Activated CD4-positive, alpha-beta memory T cell treated with anti-CD3 and anti-CD28 coated beads, Interleukin-2, amount 10 ng/mL, durations not matched to agents 7 days and 5 days (primary cell): ENCODE results near the gene NRGN. TPM values are rescaled to one million over a fixed set of nuclear protein-coding genes. Genes with fewer than 3 reads are reported as not detected.

ENCODE experiments used
- CTCF ChIA-PET: fragments of 350-600 bp; sonication (Branson Sonifier 250); formaldehyde crosslinking; loops from one replicate; lab custom pipeline; 2021; ENCODE audit warnings: antibody characterized with exemption, inconsistent platforms; lab: Charles Lee
- POLR2A ChIA-PET: fragments of 350-600 bp; sonication (Branson Sonifier 250); formaldehyde crosslinking; loops from one replicate; lab custom pipeline; 2021; ENCODE audit warnings: antibody characterized with exemption; lab: Charles Lee
- DNase-seq: peaks from one replicate; pipeline ENCODE4 v3.0.0-alpha.2; 2020
- H3K27ac Mint-ChIP-seq: one replicate; pipeline ENCODE4 v1.8.0; 2021; ENCODE audit warnings: mild to moderate bottlenecking, mixed read lengths
- H3K27me3 Mint-ChIP-seq: one replicate; pipeline ENCODE4 v1.8.0; 2021; ENCODE audit warnings: mixed read lengths
- H3K36me3 Mint-ChIP-seq: one replicate; pipeline ENCODE4 v1.8.0; 2021; ENCODE audit warnings: low read depth, mixed read lengths
- H3K4me1 Mint-ChIP-seq: one replicate; pipeline ENCODE4 v1.8.0; 2021; ENCODE audit warnings: mixed read lengths
- H3K4me3 Mint-ChIP-seq: one replicate; pipeline ENCODE4 v1.8.0; 2021; ENCODE audit warnings: mild to moderate bottlenecking, mixed read lengths
- H3K9me3 Mint-ChIP-seq: one replicate; pipeline ENCODE4 v1.8.0; 2021; ENCODE audit warnings: mixed read lengths
- total RNA-seq, 2 experiments: library from RNA; stranded (reverse); gene quantifications; one replicate each; pipeline ENCODE4 v1.2.3, GENCODE V29; 2021

Gene NRGN
- total RNA-seq, 2 experiments from 2014 or later, result 7.3 to 8.4 TPM

GRCh38 chr11:124753205-124753604, 13.5 kb downstream of the NRGN start:
- Mint-ChIP-seq H3K27ac (no peak overlapping the region), H3K4me1 (peaks cover 27% of the 10 kb centered on the region), H3K36me3 (no peaks in the 10 kb centered on the region), H3K27me3 (peaks cover 26% of the 10 kb centered on the region), H3K9me3 (no peaks in the 10 kb centered on the region), H3K4me3 (no peak overlapping the region)
- CTCF ChIA-PET, result interaction anchor here (0.9 to 2.3 kb wide), 3 partner anchors 10 to 84 kb away, joined by 3 to 17 read pairs (median 11); partner anchors contain the start of gene NRGN
- POLR2A ChIA-PET, result interaction anchor here (1.5 to 1.6 kb wide), 2 partner anchors 9 to 47 kb away, joined by 4 to 5 read pairs; partner anchors contain the start of genes ESAM and MSANTD2
- no peak for DNase-seq

- H3K36me3 Mint-ChIP-seq, result no peaks in the 10 kb centered on the region
- no peaks in the 10 kb centered on the region for H3K9me3 Mint-ChIP-seq
- H3K27ac Mint-ChIP-seq, result no peak overlapping the region
- CTCF ChIA-PET, result interaction anchor here (0.8 to 2.3 kb wide), 2 partner anchors 9 to 84 kb away, joined by 3 to 11 read pairs; no protein-coding TSS in a partner anchor
- DNase-seq, result no peak
- peaks cover 27% of the 10 kb centered on the region for H3K4me1 Mint-ChIP-seq
- H3K4me3 Mint-ChIP-seq, result no peak overlapping the region
- peaks cover 30% of the 10 kb centered on the region for H3K27me3 Mint-ChIP-seq
- POLR2A ChIA-PET, result interaction anchor here (1.5 kb wide), 1 partner anchor 46 kb away, joined by 5 read pairs; the partner anchor contains the start of gene MSANTD2
Observed at GRCh38 chr11:124753624-124754023, 13.9 kb downstream of the NRGN start.

DNA sequence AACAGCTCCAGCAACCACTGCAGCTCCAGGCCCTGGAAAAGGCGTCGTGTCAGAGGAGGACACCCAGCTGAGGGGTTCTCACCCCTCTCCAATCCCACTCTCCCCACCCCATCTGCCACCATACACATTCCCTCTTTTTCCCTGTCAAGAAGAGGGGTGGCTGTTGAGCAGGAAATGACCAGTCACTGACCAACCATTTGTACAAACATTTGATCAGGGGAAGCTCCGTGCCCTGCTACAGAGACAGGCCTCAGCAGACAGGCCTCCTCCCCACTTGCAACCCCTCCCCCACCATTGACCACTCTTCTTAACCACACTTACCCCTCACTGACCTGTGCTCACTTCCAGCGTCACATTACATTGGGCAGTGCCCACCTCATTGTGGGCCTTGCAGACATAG, 14.6 kb downstream of the NRGN start:
- ChIA-PET POLR2A (no interaction called here), CTCF (interaction anchor here (0.7 to 2.3 kb wide), 4 partner anchors 8 to 90 kb away, joined by 3 to 11 read pairs (median 5); no protein-coding TSS in a partner anchor)
- Mint-ChIP-seq H3K27ac (no peak overlapping the region), H3K4me3 (no peak overlapping the region), H3K36me3 (no peaks in the 10 kb centered on the region), H3K9me3 (no peaks in the 10 kb centered on the region), H3K4me1 (peaks cover 23% of the 10 kb centered on the region), H3K27me3 (peaks cover 37% of the 10 kb centered on the region)
- DNase-seq, result no peak

GRCh38 chr11:124754710-124755109, 15.0 kb downstream of the NRGN start:
- DNase-seq, result no peak
- peaks cover 20% of the 10 kb centered on the region for H3K4me1 Mint-ChIP-seq
- CTCF ChIA-PET, result interaction anchor here (0.7 to 2.3 kb wide), 5 partner anchors 12 to 90 kb away, joined by 3 to 11 read pairs (median 4); no protein-coding TSS in a partner anchor
- H3K9me3 Mint-ChIP-seq, result no peaks in the 10 kb centered on the region
- no peak overlapping the region for H3K4me3 Mint-ChIP-seq
- H3K27ac Mint-ChIP-seq, result no peak overlapping the region
- H3K36me3 Mint-ChIP-seq, result no peaks in the 10 kb centered on the region
- POLR2A ChIA-PET, result no interaction called here
- peaks cover 38% of the 10 kb centered on the region for H3K27me3 Mint-ChIP-seq

- ChIA-PET CTCF (interaction anchor here (0.7 to 1.6 kb wide), 5 partner anchors 8 to 87 kb away, joined by 3 to 6 read pairs (median 3); no protein-coding TSS in a partner anchor), POLR2A (interaction anchor here (0.8 to 2.2 kb wide), 2 partner anchors 10 to 43 kb away, joined by 3 to 8 read pairs; no protein-coding TSS in a partner anchor)
- H3K27ac Mint-ChIP-seq, result no peak overlapping the region
- no peak for DNase-seq
- no peaks in the 10 kb centered on the region for H3K9me3 Mint-ChIP-seq
- peaks cover 16% of the 10 kb centered on the region for H3K4me1 Mint-ChIP-seq
- H3K27me3 Mint-ChIP-seq, result peaks cover 49% of the 10 kb centered on the region
- H3K36me3 Mint-ChIP-seq, result no peaks in the 10 kb centered on the region
- H3K4me3 Mint-ChIP-seq, result no peak overlapping the region
Observed at GRCh38 chr11:124756033-124756752, 16.5 kb downstream of the NRGN start.

- no peak overlapping the region for H3K27ac Mint-ChIP-seq
- ChIA-PET CTCF (interaction anchor here (1.2 to 2.7 kb wide), 3 partner anchors 9 to 80 kb away, joined by 3 to 19 read pairs (median 6); no protein-coding TSS in a partner anchor), POLR2A (interaction anchor here (2.2 kb wide), 1 partner anchor 10 kb away, joined by 8 read pairs; no protein-coding TSS in a partner anchor)
- H3K9me3 Mint-ChIP-seq, result no peaks in the 10 kb centered on the region
- DNase-seq, result no peak
- no peak overlapping the region for H3K4me3 Mint-ChIP-seq
- peaks cover 55% of the 10 kb centered on the region for H3K27me3 Mint-ChIP-seq
- H3K36me3 Mint-ChIP-seq, result no peaks in the 10 kb centered on the region
- peaks cover 21% of the 10 kb centered on the region for H3K4me1 Mint-ChIP-seq
Observed at GRCh38 chr11:124756753-124757227, 17.0 kb downstream of the NRGN start.

DNA sequence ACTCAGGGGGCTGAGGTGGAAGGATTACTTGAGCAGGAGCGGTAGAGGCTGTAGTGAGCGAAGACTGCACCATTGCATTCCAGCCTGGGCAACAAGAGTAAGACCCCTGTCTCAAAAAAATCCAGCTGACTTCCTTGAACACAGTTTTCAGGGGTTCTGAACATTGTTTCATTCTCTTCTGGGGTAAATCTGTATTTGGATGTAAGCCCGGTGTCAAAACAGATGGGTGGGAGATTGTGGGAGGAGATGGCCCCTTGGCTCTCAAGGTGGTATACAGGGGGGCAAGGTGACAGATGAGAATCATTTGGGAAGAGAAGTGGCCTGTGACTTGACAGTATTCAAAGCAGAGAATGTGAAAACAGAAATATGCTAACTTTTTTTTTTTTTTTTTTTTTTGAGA, 17.6 kb downstream of the NRGN start:
- no peaks in the 10 kb centered on the region for H3K9me3 Mint-ChIP-seq
- H3K27ac Mint-ChIP-seq, result no peak overlapping the region
- ChIA-PET CTCF (interaction anchor here (0.9 to 2.7 kb wide), 5 partner anchors 10 to 113 kb away, joined by 3 to 19 read pairs (median 4); no protein-coding TSS in a partner anchor), POLR2A (interaction anchor here (2.2 kb wide), 1 partner anchor 11 kb away, joined by 8 read pairs; no protein-coding TSS in a partner anchor)
- no peaks in the 10 kb centered on the region for H3K36me3 Mint-ChIP-seq
- DNase-seq, result no peak
- H3K27me3 Mint-ChIP-seq, result peaks cover 55% of the 10 kb centered on the region
- no peak overlapping the region for H3K4me3 Mint-ChIP-seq
- H3K4me1 Mint-ChIP-seq, result peaks cover 21% of the 10 kb centered on the region

DNA sequence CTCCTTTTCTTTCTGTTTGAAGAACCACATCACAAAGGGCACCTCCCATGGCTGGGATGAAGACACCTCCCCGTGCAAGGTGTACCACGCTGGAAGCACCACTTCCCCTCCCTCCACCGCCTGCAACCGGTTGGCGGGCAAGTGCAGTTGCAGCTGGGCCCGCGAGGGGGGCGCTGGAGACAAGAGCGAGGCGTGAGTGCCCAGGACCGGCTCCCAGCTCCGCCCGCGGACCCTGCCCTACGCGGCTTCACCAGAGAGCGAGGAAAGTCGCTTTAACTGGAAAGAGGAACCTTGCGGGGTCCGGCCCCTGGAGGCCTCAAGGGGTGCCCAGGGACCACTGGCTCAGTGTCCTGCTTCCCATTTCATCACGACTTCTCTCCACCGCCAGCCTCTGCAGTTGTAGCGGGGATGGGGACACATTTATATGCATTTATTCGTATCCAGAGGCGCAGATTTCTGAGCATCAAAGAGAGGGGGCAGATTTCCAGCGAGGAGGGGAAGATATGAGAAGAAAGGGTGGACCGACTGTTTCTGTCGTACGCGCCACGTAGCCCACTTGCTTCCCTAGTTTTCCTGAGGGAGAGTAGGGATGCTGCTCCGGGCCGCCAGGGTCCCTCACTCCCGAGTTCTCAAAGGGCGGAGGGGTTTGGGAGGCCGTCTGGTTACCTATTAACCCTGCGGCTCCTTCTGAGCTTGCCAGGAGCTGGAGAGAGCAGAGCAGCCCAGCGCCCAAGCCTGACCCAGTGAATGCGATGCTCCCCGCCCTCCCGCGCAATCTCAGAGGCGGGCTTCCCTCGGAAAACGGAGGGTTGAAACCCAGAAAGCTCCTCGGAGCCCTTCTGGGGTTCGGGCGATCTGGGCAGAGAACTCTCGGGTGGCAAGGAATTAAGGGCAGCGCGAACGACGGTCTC, 18.9 kb downstream of the NRGN start:
- ChIA-PET POLR2A (interaction anchor here (0.9 to 1.1 kb wide), 2 partner anchors 13 to 42 kb away, joined by 3 to 4 read pairs; partner anchors contain the start of gene MSANTD2), CTCF (interaction anchor here (0.7 to 2.7 kb wide), 13 partner anchors 10 to 114 kb away, joined by 3 to 19 read pairs (median 4); partner anchors contain the start of genes NRGN, SIAE and SPA17)
- DNase-seq, result peak; percentile 73
- Mint-ChIP-seq H3K9me3 (no peaks in the 10 kb centered on the region), H3K36me3 (no peaks in the 10 kb centered on the region), H3K4me1 (peaks cover 23% of the 10 kb centered on the region), H3K4me3 (peak overlapping the region; percentile 28), H3K27ac (no peak overlapping the region), H3K27me3 (peaks cover 57% of the 10 kb centered on the region)

GRCh38 chr11:124759266-124760204, 19.8 kb downstream of the NRGN start:
- CTCF ChIA-PET, result interaction anchor here (0.6 to 2.7 kb wide), 9 partner anchors 12 to 115 kb away, joined by 3 to 19 read pairs (median 4); partner anchors contain the start of genes SIAE and SPA17
- Mint-ChIP-seq H3K27me3 (peaks cover 55% of the 10 kb centered on the region), H3K4me3 (no peak overlapping the region), H3K27ac (no peak overlapping the region), H3K36me3 (no peaks in the 10 kb centered on the region), H3K4me1 (peaks cover 23% of the 10 kb centered on the region), H3K9me3 (no peaks in the 10 kb centered on the region)
- POLR2A ChIA-PET, result interaction anchor here (1.1 kb wide), 1 partner anchor 41 kb away, joined by 4 read pairs; the partner anchor contains the start of gene MSANTD2
- no peak for DNase-seq

GRCh38 chr11:124760205-124760652, 20.5 kb downstream of the NRGN start:
- Mint-ChIP-seq H3K27me3 (peaks cover 53% of the 10 kb centered on the region), H3K36me3 (no peaks in the 10 kb centered on the region), H3K4me1 (peaks cover 23% of the 10 kb centered on the region), H3K27ac (no peak overlapping the region), H3K9me3 (no peaks in the 10 kb centered on the region), H3K4me3 (no peak overlapping the region)
- POLR2A ChIA-PET, result no interaction called here
- no peak for DNase-seq
- CTCF ChIA-PET, result interaction anchor here (1.3 kb wide), 1 partner anchor 14 kb away, joined by 8 read pairs; no protein-coding TSS in a partner anchor

DNA sequence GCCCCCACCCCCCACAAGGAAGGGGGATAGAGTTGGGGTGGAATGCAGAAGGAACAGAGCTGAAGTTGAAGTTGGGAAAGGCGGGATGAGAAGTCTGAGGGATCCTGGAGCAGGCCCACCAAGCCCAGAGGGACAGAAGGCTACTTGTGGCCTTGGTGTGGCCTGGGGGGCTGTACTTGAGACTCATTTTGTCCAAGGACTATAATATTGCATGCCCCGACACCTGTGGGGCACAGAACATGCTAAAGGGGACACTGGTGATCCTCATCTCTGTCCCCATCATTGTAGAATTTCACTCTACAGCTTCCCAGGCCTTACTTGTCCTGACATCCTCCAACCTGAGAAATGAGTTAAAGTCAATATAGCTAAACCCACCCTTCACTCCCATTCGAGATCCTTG, 21.1 kb downstream of the NRGN start:
- CTCF ChIA-PET, result interaction anchor here (0.9 to 5.2 kb wide), 3 partner anchors 15 to 90 kb away, joined by 3 to 72 read pairs (median 8); no protein-coding TSS in a partner anchor
- DNase-seq, result no peak
- peaks cover 23% of the 10 kb centered on the region for H3K4me1 Mint-ChIP-seq
- H3K27ac Mint-ChIP-seq, result no peak overlapping the region
- H3K4me3 Mint-ChIP-seq, result peak overlapping the region; percentile 7
- no peaks in the 10 kb centered on the region for H3K36me3 Mint-ChIP-seq
- no peaks in the 10 kb centered on the region for H3K9me3 Mint-ChIP-seq
- POLR2A ChIA-PET, result interaction anchor here (1.0 kb wide), 2 partner anchors 14 to 26 kb away, joined by 3 to 4 read pairs; no protein-coding TSS in a partner anchor
- peaks cover 52% of the 10 kb centered on the region for H3K27me3 Mint-ChIP-seq
